T-helper 17 cell (primary cell): ENCODE measurements around the gene KRTAP12-1. TPM values are rescaled to one million over a fixed set of nuclear protein-coding genes. Genes with fewer than 3 reads are reported as not detected.

Source experiments
- ATAC-seq: fragments of 150-1000 bp; cut with Tn5 transposase; 2 replicates; pipeline ENCODE4 v1.10.0; 2021; ENCODE audit warnings: mild to moderate bottlenecking, moderate library complexity
- DNase-seq, 3 donors: peaks; one replicate each; pipeline versions ENCODE4 v3.0.0 to v3.0.0-alpha.2; 2020 to 2021
- H3K9me3 ChIP-seq: one replicate; pipeline ENCODE4 v1.7.0; 2013; ENCODE audit warnings: low read length, mild to moderate bottlenecking; ENCODE audit not compliant: control insufficient read depth, poor library complexity, severe bottlenecking
- H3K27ac Mint-ChIP-seq: one replicate; pipeline ENCODE4 v1.8.0; 2022; ENCODE audit warnings: mild to moderate bottlenecking, moderate library complexity, mixed read lengths
- H3K27me3 Mint-ChIP-seq: one replicate; pipeline ENCODE4 v1.8.0; 2022; ENCODE audit warnings: mixed read lengths
- H3K36me3 Mint-ChIP-seq: one replicate; pipeline ENCODE4 v1.8.0; 2022; ENCODE audit warnings: low read depth, mixed read lengths
- H3K4me1 Mint-ChIP-seq: one replicate; pipeline ENCODE4 v1.8.0; 2022; ENCODE audit warnings: mild to moderate bottlenecking, mixed read lengths
- H3K4me3 Mint-ChIP-seq: one replicate; pipeline ENCODE4 v1.8.0; 2022; ENCODE audit warnings: mild to moderate bottlenecking, moderate library complexity, mixed read lengths
- total RNA-seq, 4 donors: library from RNA in 2 of 4; stranded (reverse) in 2 of 4; gene quantifications; one replicate each; pipeline ENCODE4 v1.2.3 and lab custom pipeline; 2022 to 2026

KRTAP12-1 gene
- total RNA-seq, 2 donors from 2014 or later: not detected

GRCh38 chr21:44708866-44709425 lies 27.0 kb upstream of the KRTAP12-1 start:
- Mint-ChIP-seq H3K36me3 (peaks cover 3% of the 10 kb centered on the region), H3K4me3 (peak overlapping the region; percentile 84), H3K27ac (peak overlapping the region; percentile 67), H3K27me3 (peaks cover 87% of the 10 kb centered on the region), H3K4me1 (peaks cover 21% of the 10 kb centered on the region)
- no peak for DNase-seq
- no peak for ATAC-seq
- H3K9me3 ChIP-seq: no peaks in the 10 kb centered on the region

GRCh38 chr21:44708213-44708865 lies 26.4 kb upstream of the KRTAP12-1 start:
- no peak for DNase-seq
- Mint-ChIP-seq H3K4me1 (peaks cover 21% of the 10 kb centered on the region), H3K36me3 (peaks cover 3% of the 10 kb centered on the region), H3K27ac (peak overlapping the region; percentile 67), H3K27me3 (peaks cover 84% of the 10 kb centered on the region), H3K4me3 (no peak overlapping the region)
- H3K9me3 ChIP-seq: no peaks in the 10 kb centered on the region
- no peak for ATAC-seq

GRCh38 chr21:44706706-44707581 lies 25.0 kb upstream of the KRTAP12-1 start:
- H3K4me3 Mint-ChIP-seq: no peak overlapping the region
- H3K27me3 Mint-ChIP-seq: peaks cover 92% of the 10 kb centered on the region
- H3K9me3 ChIP-seq: no peaks in the 10 kb centered on the region
- no peak for DNase-seq
- no peak overlapping the region for H3K27ac Mint-ChIP-seq
- H3K4me1 Mint-ChIP-seq: peaks cover 23% of the 10 kb centered on the region
- ATAC-seq: no peak
- H3K36me3 Mint-ChIP-seq: peaks cover 9% of the 10 kb centered on the region

GRCh38 chr21:44706026-44706705 lies 24.2 kb upstream of the KRTAP12-1 start:
- peaks cover 20% of the 10 kb centered on the region for H3K4me1 Mint-ChIP-seq
- H3K27me3 Mint-ChIP-seq: peaks cover 93% of the 10 kb centered on the region
- ATAC-seq: no peak
- no peak overlapping the region for H3K4me3 Mint-ChIP-seq
- H3K27ac Mint-ChIP-seq: no peak overlapping the region
- peaks cover 9% of the 10 kb centered on the region for H3K36me3 Mint-ChIP-seq
- no peaks in the 10 kb centered on the region for H3K9me3 ChIP-seq
- no peak for DNase-seq

GRCh38 chr21:44704636-44705001 lies 22.7 kb upstream of the KRTAP12-1 start:
- ATAC-seq: no peak

GRCh38 chr21:44703731-44704635 lies 22.0 kb upstream of the KRTAP12-1 start:
- DNase-seq (no peak), ATAC-seq (no peak)
- Mint-ChIP-seq H3K27me3 (peaks cover 91% of the 10 kb centered on the region), H3K4me1 (peaks cover 9% of the 10 kb centered on the region), H3K27ac (no peak overlapping the region), H3K4me3 (no peak overlapping the region), H3K36me3 (peaks cover 10% of the 10 kb centered on the region)
- no peaks in the 10 kb centered on the region for H3K9me3 ChIP-seq

More at GRCh38 chr21:44704636-44705001, 22.7 kb upstream of the KRTAP12-1 start:
- H3K4me1 Mint-ChIP-seq: peaks cover 11% of the 10 kb centered on the region
- H3K27ac Mint-ChIP-seq: no peak overlapping the region
- peaks cover 9% of the 10 kb centered on the region for H3K36me3 Mint-ChIP-seq
- no peak overlapping the region for H3K4me3 Mint-ChIP-seq
- no peaks in the 10 kb centered on the region for H3K9me3 ChIP-seq
- H3K27me3 Mint-ChIP-seq: peaks cover 93% of the 10 kb centered on the region
- DNase-seq: no peak

- ATAC-seq: no peak
- Mint-ChIP-seq H3K4me1 (peaks cover 6% of the 10 kb centered on the region), H3K4me3 (no peak overlapping the region), H3K36me3 (peaks cover 11% of the 10 kb centered on the region), H3K27me3 (peaks cover 89% of the 10 kb centered on the region), H3K27ac (no peak overlapping the region)
- H3K9me3 ChIP-seq: no peaks in the 10 kb centered on the region
- DNase-seq: no peak
Observed at GRCh38 chr21:44702973-44703730, 21.2 kb upstream of the KRTAP12-1 start.

GRCh38 chr21:44702111-44702972 lies 20.4 kb upstream of the KRTAP12-1 start:
- H3K4me1 Mint-ChIP-seq: peaks cover 12% of the 10 kb centered on the region
- ATAC-seq (no peak), DNase-seq (no peak)
- H3K36me3 Mint-ChIP-seq: peaks cover 12% of the 10 kb centered on the region
- H3K27ac Mint-ChIP-seq: no peak overlapping the region
- H3K9me3 ChIP-seq: no peaks in the 10 kb centered on the region
- H3K4me3 Mint-ChIP-seq: no peak overlapping the region
- H3K27me3 Mint-ChIP-seq: peaks cover 89% of the 10 kb centered on the region

GRCh38 chr21:44701541-44701940 lies 19.6 kb upstream of the KRTAP12-1 start:
- Mint-ChIP-seq H3K27ac (no peak overlapping the region), H3K4me3 (no peak overlapping the region), H3K27me3 (peaks cover 92% of the 10 kb centered on the region), H3K36me3 (peaks cover 14% of the 10 kb centered on the region), H3K4me1 (peaks cover 17% of the 10 kb centered on the region)
- H3K9me3 ChIP-seq: no peaks in the 10 kb centered on the region
- DNase-seq: no peak
- ATAC-seq: no peak

- DNase-seq (no peak), ATAC-seq (no peak)
- Mint-ChIP-seq H3K4me1 (peaks cover 19% of the 10 kb centered on the region), H3K27ac (no peak overlapping the region), H3K4me3 (no peak overlapping the region), H3K27me3 (peaks cover 92% of the 10 kb centered on the region), H3K36me3 (peaks cover 18% of the 10 kb centered on the region)
- H3K9me3 ChIP-seq: no peaks in the 10 kb centered on the region
Observed at GRCh38 chr21:44701023-44701400, 19.0 kb upstream of the KRTAP12-1 start.
